HepG2 (cell line): ENCODE data around the gene COMMD7. TPM values are rescaled to one million over a fixed set of nuclear protein-coding genes. Genes with fewer than 3 reads are reported as not detected.

ENCODE experiments used
- CENPT ChIP-seq: sonication (generic); formaldehyde crosslinking; IDR thresholded peaks from 2 replicates; pipeline ENCODE4 v1.8.0; 2022; ENCODE audit warnings: low read depth, mild to moderate bottlenecking, moderate library complexity, missing genetic modification reagents
- KDM4B ChIP-seq: sonication (generic); formaldehyde crosslinking; IDR thresholded peaks from 2 replicates; pipeline ENCODE4 v1.4.0; 2020; ENCODE audit warnings: missing genetic modification reagents
- KLF12 ChIP-seq: sonication (generic); formaldehyde crosslinking; IDR thresholded peaks from 2 replicates; pipeline ENCODE4 v1.4.0; 2020; ENCODE audit warnings: missing genetic modification reagents, borderline replicate concordance
- KLF15 ChIP-seq: sonication (generic); formaldehyde crosslinking; IDR thresholded peaks from 2 replicates; pipeline ENCODE4 v1.8.1; 2023; ENCODE audit warnings: borderline replicate concordance, mild to moderate bottlenecking, inconsistent platforms, missing genetic modification reagents, mixed read lengths
- KLF6 ChIP-seq: IDR thresholded peaks from 2 replicates; pipeline ENCODE4 v1.8.0; 2016; ENCODE audit warnings: missing biosample characterization, missing genetic modification reagents
- MED13 ChIP-seq: sonication (generic); formaldehyde crosslinking; IDR thresholded peaks from 2 replicates; pipeline ENCODE4 v1.5.0; 2020; ENCODE audit warnings: missing genetic modification reagents
- ONECUT2 ChIP-seq: sonication (generic); formaldehyde crosslinking; IDR thresholded peaks from 2 replicates; pipeline ENCODE4 v1.4.0; 2020; ENCODE audit warnings: missing genetic modification reagents
- RFX5 ChIP-seq: IDR thresholded peaks from 2 replicates; pipeline ENCODE4 v1.6.1; 2011; ENCODE audit warnings: low read depth, low read length, improper control_type of control experiment
- TFE3 ChIP-seq: IDR thresholded peaks from 2 replicates; pipeline ENCODE4 v1.6.1; 2016
- ZFP90 ChIP-seq: sonication (generic); formaldehyde crosslinking; IDR thresholded peaks from 2 replicates; pipeline ENCODE4 v1.8.0; 2022; ENCODE audit warnings: missing genetic modification reagents, mild to moderate bottlenecking, inconsistent platforms, borderline replicate concordance
- ZNF101 ChIP-seq: sonication (generic); formaldehyde crosslinking; IDR thresholded peaks from 2 replicates; pipeline ENCODE4 v1.4.0; 2020; ENCODE audit warnings: mild to moderate bottlenecking, low read depth, missing genetic modification reagents, borderline replicate concordance
- ZNF136 ChIP-seq: sonication (generic); formaldehyde crosslinking; IDR thresholded peaks from 2 replicates; pipeline ENCODE4 v1.8.1; 2022; ENCODE audit warnings: low read depth, mild to moderate bottlenecking, moderate library complexity, missing genetic modification reagents
- ZNF138 ChIP-seq: sonication (generic); formaldehyde crosslinking; IDR thresholded peaks from 2 replicates; pipeline ENCODE4 v1.5.0; 2020; ENCODE audit warnings: mild to moderate bottlenecking, low read depth, missing genetic modification reagents
- ZNF232 ChIP-seq: sonication (generic); formaldehyde crosslinking; IDR thresholded peaks from 2 replicates; pipeline ENCODE4 v1.4.0; 2020; ENCODE audit warnings: missing genetic modification reagents, borderline replicate concordance
- ZNF274 ChIP-seq: sonication (generic); formaldehyde crosslinking; IDR thresholded peaks from 2 replicates; pipeline ENCODE4 v1.5.1; 2020; ENCODE audit warnings: mild to moderate bottlenecking, missing genetic modification reagents
- ZNF276 ChIP-seq: sonication (generic); formaldehyde crosslinking; IDR thresholded peaks from 2 replicates; pipeline ENCODE4 v1.4.0; 2020; ENCODE audit warnings: mild to moderate bottlenecking, low read depth, missing genetic modification reagents
- ZNF280B ChIP-seq: sonication (generic); formaldehyde crosslinking; IDR thresholded peaks from 2 replicates; pipeline ENCODE4 v1.5.0; 2020; ENCODE audit warnings: missing genetic modification reagents, mild to moderate bottlenecking, borderline replicate concordance
- ZNF766 ChIP-seq: sonication (generic); formaldehyde crosslinking; IDR thresholded peaks from 2 replicates; pipeline ENCODE4 v1.5.0; 2020; ENCODE audit warnings: missing genetic modification reagents, borderline replicate concordance
- polyA plus RNA-seq, 8 experiments: library from polyadenylated mRNA; depleted of rRNA in 3 of 8; stranded (reverse) in 7 of 8; unstranded in 1 of 8; fragments of >200 nt; fragmentation: Illumina TruSeq in 4 of 8; extraction: Trizol in 4 of 8; gene quantifications; 2 replicates each; pipeline versions ENCODE4 v1.2.1 to v1.2.3, GENCODE V29; 2011 to 2016; ENCODE audit warnings: low read depth in 4 of 8, missing spikeins in 1 of 8, mixed read lengths in 1 of 8; ENCODE audit not compliant: insufficient read depth in 1 of 8
- total RNA-seq, 5 experiments: library from RNA; depleted of rRNA; stranded (reverse); fragments of >200 nt; fragmentation: Illumina TruSeq; extraction: Trizol; gene quantifications; 2 replicates each; pipeline ENCODE4 v1.2.3, GENCODE V29; 2016; ENCODE audit warnings: low read depth in 1 of 5
- TF ChIP-seq, protein P1 (sequence below): sonication (generic); formaldehyde crosslinking; IDR thresholded peaks from 2 replicates; pipeline ENCODE4 v1.9.0; 2021; ENCODE audit warnings: missing genetic modification reagents, mild to moderate bottlenecking, borderline replicate concordance
- TF ChIP-seq, protein P2 (sequence below): sonication (generic); formaldehyde crosslinking; IDR thresholded peaks from 2 replicates; pipeline ENCODE4 v1.5.1; 2020; ENCODE audit warnings: mild to moderate bottlenecking, moderate library complexity, missing genetic modification reagents

COMMD7 gene
- total and polyA plus RNA-seq, 2 of the 13 experiments (the other 11 are each of a cell fraction or from before 2014, with no cell fraction given): 42.1 to 53.3 TPM

DNA sequence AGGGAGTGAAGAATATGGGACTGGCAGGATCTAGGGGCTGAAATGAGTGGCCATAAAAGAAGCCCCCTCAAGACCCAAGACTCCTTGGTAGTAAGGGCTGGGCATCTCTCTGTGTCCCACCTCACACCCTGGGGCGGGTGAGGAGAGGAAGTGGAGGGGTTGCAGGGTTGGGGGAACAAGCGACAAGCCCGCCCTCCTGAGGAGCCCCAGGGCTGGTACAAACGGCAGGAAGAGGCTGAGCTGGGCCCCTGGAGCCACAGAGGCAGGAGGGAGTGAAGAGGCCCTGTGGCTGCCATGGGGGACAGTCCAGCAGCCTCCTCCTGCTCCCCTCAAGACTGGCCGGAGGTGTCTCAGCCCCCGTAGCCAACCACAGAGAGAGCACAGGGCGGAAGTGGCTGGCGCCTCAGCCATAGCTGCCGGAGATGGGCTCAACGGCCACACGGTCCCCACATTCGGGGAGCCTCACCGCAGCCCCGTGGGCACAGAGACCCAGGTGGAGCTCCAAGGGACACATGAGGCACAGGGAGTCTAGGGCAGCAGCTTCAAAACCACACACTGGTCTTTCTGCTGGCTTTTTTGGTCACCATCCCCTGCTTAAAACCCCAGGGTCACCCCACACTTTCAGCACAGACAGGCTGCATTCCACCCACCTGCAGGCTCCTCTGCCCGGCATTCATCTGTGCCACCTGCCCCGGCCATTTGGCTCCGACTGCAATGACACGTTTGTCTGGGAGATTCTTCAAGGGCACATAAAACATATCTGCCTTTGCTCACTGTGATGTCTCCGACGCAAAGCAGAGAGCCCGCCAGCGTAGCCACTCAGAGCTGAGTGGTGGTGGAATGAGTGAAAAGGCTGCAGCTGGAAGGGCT, 70.0 kb downstream of the COMMD7 start (continued):
- TF ChIP-seq ZNF232 (CRISPR knock-in tag) (0 out of 2 replicates have a peak, but pooled peaks have one; percentile 19), KLF15 (0 out of 2 replicates have a peak, but pooled peaks have one; percentile 31), ZNF136 (CRISPR knock-in tag) (no peak), ZNF276 (CRISPR knock-in tag) (no peak), CENPT (CRISPR knock-in tag) (no peak), ZNF138 (no peak), ONECUT2 (CRISPR knock-in tag) (no peak), ZNF766 (CRISPR knock-in tag) (peak; percentile 13; the same call in 1 of the 2 replicates), ZNF274 (CRISPR knock-in tag) (0 out of 2 replicates have a peak, but pooled peaks have one; percentile 3), KLF12 (CRISPR knock-in tag) (no peak), KDM4B (CRISPR knock-in tag) (no peak), ZNF101 (CRISPR knock-in tag) (no peak), TFE3 (no peak), MED13 (CRISPR knock-in tag) (no peak), ZFP90 (CRISPR knock-in tag) (peak; percentile 34; the same call in 1 of the 2 replicates), ZNF280B (CRISPR knock-in tag) (peak; percentile 58; the same call in 1 of the 2 replicates), RFX5 (no peak), KLF6 (CRISPR knock-in tag) (no peak)
- TF ChIP-seq, protein P1, sequence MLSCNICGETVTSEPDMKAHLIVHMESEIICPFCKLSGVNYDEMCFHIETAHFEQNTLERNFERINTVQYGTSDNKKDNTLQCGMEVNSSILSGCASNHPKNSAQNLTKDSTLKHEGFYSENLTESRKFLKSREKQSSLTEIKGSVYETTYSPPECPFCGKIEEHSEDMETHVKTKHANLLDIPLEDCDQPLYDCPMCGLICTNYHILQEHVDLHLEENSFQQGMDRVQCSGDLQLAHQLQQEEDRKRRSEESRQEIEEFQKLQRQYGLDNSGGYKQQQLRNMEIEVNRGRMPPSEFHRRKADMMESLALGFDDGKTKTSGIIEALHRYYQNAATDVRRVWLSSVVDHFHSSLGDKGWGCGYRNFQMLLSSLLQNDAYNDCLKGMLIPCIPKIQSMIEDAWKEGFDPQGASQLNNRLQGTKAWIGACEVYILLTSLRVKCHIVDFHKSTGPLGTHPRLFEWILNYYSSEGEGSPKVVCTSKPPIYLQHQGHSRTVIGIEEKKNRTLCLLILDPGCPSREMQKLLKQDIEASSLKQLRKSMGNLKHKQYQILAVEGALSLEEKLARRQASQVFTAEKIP (CRISPR knock-in tag): no peak
- TF ChIP-seq, protein P2, sequence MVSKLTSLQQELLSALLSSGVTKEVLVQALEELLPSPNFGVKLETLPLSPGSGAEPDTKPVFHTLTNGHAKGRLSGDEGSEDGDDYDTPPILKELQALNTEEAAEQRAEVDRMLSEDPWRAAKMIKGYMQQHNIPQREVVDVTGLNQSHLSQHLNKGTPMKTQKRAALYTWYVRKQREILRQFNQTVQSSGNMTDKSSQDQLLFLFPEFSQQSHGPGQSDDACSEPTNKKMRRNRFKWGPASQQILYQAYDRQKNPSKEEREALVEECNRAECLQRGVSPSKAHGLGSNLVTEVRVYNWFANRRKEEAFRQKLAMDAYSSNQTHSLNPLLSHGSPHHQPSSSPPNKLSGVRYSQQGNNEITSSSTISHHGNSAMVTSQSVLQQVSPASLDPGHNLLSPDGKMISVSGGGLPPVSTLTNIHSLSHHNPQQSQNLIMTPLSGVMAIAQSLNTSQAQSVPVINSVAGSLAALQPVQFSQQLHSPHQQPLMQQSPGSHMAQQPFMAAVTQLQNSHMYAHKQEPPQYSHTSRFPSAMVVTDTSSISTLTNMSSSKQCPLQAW (CRISPR knock-in tag): peak; percentile 24; the same call in 1 of the 2 replicates
